ENCODE data around the gene PTPRD.

DNA sequence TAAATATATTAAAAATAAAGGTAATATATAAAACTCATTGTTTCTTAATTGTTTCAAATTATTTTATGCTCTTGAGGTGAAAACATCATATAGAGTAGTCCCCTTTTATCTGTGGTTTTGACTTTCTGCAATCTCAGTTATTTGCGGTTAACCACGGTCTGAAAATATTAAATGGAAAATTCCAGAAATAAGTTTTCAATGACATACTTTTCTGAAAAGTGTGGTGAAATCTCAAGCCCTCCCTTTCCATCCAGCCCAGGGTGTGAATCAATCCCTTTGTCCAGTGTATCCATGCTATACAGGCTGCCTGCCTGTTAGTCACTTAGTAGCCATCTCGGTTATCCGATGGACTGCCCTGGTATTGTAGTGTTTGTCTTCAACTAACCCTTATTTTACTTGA, 2266.5 kb downstream of the PTPRD start:
- TF ChIP-seq, protein P1, sequence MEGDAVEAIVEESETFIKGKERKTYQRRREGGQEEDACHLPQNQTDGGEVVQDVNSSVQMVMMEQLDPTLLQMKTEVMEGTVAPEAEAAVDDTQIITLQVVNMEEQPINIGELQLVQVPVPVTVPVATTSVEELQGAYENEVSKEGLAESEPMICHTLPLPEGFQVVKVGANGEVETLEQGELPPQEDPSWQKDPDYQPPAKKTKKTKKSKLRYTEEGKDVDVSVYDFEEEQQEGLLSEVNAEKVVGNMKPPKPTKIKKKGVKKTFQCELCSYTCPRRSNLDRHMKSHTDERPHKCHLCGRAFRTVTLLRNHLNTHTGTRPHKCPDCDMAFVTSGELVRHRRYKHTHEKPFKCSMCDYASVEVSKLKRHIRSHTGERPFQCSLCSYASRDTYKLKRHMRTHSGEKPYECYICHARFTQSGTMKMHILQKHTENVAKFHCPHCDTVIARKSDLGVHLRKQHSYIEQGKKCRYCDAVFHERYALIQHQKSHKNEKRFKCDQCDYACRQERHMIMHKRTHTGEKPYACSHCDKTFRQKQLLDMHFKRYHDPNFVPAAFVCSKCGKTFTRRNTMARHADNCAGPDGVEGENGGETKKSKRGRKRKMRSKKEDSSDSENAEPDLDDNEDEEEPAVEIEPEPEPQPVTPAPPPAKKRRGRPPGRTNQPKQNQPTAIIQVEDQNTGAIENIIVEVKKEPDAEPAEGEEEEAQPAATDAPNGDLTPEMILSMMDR (conservative IDR thresholded peaks at IDR 0.05; ENCODE audit: low read length) = no peak
- TF ChIP-seq EZH2phosphoT487 (IDR thresholded peaks at IDR 0.05; ENCODE audit: borderline replicate concordance) = no peak

Data from Loucy (cell line).